HG03196 (cell line): ENCODE data around the gene RNASE8.
"Not testable (repeated sequence)": the region's sequence is repeated elsewhere in the genome, so short reads cannot be mapped to it uniquely, and the experiment has no call there.

Source experiments
- ATAC-seq: cut with Tn5 transposase; IDR thresholded peaks from one replicate; pipeline ENCODE4 v1.9.1; 2021; ENCODE audit not compliant: unreplicated experiment

The RNASE8 gene

DNA sequence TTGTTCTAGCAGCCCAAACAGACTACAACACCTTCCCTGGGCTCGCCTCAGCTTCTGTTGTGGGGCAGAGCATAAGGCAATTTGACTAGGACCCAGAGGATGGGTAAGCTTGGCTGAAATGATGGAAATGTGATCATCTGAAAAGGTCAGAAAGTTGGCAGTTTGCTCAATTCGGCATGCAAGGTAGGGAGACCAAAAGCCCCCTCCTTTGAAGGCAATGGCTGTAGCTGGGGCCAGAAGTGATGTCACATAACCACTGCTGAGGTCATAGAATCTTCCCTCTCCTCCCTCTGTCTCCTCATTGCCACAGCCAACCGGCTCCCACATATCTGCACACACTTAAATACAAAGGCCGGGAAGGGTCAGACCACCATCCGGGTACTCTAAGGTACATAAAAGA lies 27.7 kb upstream of the RNASE8 start, which contains the start of gene TPPP2:
Gene TPPP2, plus strand, starts transcription at position 301 of the 400 bp plus-strand sequence. CDS start 365 bp downstream, outside the sequence.
- ATAC-seq = no peak

DNA sequence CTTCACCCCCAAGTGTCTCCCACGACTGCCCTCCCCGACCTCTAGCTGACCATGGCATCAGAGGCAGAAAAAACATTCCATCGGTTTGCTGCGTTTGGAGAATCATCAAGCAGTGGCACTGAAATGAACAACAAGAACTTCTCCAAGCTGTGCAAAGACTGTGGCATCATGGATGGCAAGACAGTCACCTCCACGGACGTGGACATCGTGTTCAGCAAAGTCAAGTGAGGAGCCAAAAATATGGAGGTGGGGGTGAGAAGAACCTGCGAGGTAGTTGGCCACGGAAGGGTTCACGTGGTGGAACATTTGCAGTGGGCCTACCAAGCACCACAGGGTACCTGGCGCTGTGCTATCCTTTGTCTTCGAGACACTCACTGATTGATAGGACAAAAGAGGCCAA lies 27.1 kb upstream of the RNASE8 start:
- ATAC-seq = no peak

DNA sequence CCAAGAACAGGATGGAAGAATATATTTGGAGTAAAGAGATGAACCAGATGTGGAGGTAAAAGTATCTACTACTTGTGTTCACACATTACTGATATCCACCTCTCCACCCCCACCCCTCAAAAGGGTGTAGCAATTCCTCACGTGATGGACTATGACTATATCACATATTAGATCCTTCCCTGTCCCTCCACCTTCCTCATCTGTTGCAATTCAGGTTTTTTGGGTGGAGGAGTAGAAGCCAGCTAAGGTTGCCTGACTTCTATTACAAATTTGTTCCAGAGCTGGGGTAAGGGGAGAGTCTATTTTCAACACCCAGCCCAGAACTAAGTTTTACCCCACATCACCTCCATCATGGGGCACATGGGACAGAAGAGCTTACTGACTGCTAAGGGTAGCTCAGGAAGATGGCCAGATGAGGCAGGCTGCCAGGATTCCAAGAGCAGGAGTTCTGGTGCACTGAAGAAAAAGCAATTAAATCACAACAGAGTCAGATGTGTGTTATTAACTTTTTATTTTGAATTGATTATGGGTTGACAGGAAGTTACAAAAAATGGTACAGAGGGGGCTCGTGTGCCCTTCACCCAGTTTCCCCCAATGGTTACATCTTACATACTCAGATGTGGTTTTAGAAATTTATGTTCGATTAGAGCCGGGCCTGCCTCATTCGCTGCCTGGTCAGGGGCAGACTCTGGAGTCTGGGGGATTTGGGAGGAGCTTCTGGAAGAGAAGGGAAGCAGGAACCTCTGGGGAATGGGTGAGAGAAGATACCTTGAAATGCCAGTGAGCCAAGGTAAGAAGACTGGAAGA lies 25.1 kb upstream of the RNASE8 start:
- ATAC-seq = no peak

DNA sequence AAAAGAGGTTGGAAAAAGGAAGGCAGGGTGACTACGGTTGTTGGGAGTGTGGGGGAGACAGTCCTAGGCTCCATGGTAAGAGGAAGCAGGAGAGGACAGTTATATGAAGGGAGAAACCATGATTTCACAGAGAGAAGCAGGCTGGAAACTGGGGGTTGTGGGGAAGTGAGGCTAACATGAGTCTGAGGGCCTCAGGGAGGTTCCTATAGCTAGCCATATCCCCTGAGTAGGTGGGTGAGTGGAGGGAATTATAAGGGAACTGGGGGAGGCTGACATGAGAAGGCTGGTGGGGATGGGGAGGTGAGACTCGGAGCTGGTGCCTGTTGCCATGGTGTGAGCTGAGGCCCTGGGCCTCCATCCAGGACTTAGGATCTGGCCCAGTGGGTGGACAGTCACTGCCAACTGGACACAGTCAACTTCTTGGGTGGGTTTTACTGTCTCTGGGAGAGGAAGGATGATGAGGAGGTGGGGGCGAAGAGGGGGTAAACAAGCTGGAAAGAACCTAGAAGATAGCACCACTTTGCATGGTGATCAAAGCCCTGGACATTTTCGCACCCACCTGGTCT lies 24.4 kb upstream of the RNASE8 start:
- ATAC-seq = no peak

DNA sequence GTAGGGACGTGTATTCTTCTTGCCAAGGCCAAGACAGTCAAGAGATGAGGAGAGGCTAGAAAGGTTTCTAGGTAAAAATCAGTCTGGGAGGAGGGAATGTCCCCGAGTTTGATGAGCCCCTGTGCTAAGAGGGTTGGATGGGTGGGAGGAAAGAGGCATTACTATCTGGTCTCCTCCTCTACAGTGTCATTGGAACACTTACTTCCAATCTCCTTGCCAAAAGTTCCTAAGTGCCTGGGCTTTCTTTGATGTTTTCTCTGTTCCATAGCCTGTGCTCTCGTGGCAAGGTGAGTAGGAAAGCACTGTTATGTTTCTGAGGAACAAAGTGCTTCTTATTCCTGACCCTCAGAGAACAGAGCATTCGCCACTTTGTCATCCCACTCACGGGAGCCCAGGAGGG lies 22.9 kb upstream of the RNASE8 start, which contains the start of gene RNASE13:
Gene RNASE13, minus strand, starts transcription at position 101 of the 400 bp plus-strand sequence. CDS start 519 bp downstream, outside the sequence.
- ATAC-seq = no peak

DNA sequence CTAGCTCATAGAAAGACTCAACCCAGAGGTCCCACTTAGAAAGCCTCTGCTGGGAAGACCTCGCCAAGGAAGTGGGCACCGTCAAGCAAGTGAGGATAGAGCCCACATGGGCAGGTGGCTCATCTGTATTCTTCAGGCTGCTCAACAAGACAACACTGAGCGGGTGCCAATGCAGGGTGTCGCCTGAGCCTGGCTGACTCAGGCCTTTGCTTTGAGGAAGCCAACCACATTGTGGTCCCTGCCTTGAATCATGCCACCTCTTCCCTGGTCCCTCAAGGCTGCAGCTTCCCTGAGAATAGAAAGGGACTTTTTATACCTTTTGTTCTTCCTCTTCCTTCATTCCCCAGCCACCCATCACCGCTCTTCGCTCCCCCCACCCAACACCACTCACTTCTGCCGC lies 20.9 kb upstream of the RNASE8 start:
- no peak for ATAC-seq

DNA sequence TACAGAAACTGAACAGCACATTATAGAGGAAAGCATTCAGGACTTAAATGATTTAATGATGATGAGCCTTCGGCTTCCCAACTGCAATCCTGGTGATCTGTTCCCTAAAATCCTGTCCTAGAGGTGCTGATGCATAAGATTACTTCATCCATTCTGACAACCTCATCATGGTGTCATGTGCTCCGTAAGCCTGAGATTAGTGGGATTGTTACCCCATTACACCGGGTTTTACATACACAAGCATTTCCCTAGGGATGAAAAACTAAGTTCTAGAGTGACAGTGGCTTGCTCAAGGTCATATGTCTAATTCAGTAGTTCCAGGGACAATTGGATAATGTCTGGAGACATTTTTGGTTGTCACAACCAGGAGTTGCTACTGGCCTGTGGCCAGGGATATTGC lies 20.5 kb upstream of the RNASE8 start:
- ATAC-seq = no peak

DNA sequence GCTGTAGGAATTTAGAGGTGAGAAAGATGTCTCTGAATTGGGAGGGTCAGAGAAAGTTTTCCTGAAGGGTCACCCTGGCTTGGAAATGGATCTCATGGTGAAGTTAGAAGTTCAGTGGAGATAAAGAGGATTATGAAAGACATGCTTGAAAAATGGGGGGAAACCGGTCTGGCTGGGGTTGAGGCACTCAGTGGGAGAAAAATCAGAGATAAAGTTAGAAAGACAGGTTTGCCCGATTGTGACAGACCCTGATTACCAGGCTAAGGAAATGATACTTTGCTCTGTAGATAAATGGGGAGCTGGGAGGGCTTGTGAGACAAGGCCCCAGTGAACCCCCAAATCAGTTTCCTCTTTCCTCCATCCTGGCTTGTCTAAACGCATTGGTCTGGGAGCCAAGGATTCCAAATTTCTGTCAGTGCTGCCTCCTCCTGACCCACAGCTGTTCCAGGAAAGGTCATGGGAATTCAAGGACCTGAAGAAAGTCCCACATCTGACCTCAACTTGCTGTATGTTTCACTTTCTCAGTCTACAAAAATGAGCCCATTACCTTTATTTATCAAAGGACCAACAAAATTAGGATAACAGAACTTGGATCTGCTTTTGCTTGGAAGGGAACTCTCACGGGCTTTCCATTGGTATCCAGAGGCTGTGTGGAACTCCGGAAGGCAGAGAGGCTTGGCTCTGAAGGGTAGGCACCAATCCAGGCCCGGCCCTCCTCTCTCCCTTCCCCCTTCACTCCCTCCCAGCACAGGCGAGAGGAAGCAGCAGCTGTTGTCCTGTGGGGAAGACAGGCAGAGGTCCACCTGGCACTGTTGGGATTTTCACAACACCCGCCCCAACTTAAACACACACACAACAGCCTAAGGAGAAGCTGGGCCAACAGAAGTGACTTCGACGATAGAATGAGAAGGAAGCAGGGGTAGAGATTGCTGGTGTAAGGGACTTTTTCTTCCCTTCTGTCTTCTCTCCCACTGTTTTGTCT lies 18.9 kb upstream of the RNASE8 start:
- no peak for ATAC-seq

DNA sequence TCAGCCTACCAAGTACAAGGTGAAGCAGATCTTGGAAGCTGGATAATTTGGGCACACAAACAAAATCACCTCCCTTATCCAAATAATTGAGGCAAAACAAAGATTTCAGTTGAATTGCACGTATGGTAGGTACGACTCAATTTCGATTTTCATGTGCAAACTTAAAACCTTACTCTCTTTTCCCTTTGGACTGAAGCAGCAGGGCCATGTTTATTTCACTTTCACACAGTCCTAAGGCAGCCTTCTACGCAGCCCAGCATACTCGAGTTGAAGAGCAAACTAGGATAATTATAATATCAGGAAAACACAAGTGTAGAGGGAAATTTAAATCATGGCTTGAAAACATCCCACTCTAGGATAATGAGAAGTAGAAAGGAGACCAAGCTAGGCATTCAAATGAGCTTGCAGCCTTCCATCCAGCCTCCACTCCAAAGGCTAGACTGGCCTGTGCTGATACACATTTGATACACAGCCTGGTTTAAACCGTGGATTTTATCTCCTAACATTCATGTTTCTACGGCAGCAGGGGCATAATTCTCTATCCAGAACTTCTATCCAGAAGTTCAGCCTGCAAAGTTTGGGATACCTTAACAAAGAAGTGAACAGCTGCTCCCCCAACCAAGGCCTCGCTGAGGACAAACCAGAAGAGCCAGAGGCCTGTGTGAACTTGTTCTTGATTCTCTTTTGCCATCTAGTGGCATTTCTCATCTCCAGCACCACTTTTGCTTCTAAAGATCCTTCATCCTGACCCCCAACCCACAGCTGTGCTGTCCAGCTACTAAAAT lies 17.8 kb upstream of the RNASE8 start:
- ATAC-seq = no peak

DNA sequence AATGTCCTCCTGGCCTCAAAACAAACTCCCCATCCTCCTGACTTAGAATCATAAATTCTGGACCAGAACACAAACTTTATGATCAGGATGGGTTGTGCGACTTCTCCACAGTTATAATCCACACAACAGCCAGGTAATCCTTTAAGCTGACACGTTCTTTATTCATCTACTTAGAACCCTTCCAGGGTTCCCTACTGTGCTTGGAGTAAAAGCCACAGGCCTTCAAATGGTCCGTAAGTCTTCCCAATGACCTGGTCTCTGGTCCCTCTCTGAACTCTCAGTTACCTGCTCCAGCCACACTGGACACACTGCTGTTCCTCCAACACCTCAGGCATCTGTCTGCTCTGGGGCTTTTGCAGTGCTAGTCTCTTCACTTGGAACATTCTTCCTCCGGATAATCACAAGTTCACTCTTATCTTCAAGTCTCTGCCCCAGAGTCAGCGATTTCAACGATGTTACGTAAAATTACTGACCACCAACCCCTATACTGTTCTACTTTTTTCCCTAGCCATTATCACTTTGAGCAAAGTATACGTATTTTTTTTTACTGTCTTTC lies 17.2 kb upstream of the RNASE8 start:
- no peak for ATAC-seq

DNA sequence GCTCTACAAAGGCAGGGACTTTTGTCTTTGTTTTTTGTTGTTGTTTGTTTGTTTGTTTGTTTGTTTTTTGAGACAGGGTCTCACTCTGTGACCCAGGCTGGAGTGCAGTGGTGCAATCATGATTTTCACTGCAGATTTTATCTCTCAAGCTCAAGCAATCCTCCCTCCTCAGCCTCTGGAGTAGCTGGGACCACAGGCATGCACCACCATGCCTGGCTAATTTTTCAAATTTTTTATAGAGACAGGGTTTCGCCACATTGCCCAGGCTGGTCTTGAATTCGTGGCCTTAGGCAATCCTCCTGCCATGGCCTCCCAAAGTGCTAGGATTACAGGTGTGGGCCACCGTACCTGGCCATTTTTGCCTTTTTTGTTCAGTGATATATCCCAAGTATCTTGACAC lies 16.7 kb upstream of the RNASE8 start:
- ATAC-seq = not testable (repeated sequence)

DNA sequence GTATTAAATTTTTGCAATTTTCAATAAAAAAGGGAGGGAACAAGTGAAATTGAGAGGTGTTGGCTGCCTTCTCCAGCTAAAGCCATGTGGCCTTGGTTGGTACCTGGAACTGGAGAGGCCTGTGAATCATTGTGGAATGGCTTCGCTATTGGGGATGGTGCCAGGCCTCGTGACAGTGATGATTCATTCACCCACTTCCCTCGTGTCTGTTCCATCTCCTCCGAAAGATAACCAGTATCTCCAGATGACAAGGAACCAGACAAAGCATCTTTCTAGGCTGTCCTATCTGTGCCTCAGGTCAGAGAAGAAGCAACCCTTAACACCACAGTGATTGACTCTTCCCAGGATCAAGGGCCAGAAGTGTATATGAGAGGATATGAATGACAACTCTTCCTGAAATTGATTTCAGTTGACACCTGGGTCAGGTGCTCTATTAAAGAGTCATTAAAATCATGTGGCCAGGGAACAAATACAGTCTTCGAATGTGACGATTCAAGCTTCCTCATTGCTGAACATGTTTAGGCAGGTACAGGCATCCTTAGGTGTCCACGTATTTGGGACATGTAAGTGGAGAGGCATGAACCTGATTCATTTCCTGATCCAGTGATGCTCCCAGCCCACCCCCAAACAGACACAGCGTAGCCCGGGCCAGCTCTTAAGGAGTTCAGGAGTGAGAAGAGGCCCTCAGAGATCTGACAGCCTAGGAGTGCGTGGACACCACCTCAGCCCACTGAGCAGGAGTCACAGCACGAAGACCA lies 15.8 kb upstream of the RNASE8 start, which contains the start of gene RNASE7:
Gene RNASE7, plus strand, starts transcription at position 687 of the 758 bp plus-strand sequence. CDS start 631 bp downstream, outside the sequence.
- no peak for ATAC-seq

DNA sequence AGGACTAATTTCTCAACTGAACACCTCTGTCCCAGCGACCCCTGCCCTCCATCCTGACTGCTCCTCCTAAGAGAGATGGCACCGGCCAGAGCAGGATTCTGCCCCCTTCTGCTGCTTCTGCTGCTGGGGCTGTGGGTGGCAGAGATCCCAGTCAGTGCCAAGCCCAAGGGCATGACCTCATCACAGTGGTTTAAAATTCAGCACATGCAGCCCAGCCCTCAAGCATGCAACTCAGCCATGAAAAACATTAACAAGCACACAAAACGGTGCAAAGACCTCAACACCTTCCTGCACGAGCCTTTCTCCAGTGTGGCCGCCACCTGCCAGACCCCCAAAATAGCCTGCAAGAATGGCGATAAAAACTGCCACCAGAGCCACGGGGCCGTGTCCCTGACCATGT lies 14.7 kb upstream of the RNASE8 start:
- ATAC-seq = no peak

DNA sequence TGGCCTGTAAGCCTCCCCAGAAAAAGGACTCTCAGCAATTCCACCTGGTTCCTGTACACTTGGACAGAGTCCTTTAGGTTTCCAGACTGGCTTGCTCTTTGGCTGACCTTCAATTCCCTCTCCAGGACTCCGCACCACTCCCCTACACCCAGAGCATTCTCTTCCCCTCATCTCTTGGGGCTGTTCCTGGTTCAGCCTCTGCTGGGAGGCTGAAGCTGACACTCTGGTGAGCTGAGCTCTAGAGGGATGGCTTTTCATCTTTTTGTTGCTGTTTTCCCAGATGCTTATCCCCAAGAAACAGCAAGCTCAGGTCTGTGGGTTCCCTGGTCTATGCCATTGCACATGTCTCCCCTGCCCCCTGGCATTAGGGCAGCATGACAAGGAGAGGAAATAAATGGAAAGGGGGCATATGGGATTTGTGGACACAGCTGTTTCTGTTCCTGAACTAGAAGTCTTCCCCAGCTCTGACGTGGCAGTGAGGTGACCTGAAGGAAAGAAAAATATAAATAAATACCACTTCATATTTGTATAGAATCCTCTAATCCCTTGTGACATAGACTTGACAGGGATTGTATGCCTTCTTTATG lies 14.1 kb upstream of the RNASE8 start:
- no peak for ATAC-seq

DNA sequence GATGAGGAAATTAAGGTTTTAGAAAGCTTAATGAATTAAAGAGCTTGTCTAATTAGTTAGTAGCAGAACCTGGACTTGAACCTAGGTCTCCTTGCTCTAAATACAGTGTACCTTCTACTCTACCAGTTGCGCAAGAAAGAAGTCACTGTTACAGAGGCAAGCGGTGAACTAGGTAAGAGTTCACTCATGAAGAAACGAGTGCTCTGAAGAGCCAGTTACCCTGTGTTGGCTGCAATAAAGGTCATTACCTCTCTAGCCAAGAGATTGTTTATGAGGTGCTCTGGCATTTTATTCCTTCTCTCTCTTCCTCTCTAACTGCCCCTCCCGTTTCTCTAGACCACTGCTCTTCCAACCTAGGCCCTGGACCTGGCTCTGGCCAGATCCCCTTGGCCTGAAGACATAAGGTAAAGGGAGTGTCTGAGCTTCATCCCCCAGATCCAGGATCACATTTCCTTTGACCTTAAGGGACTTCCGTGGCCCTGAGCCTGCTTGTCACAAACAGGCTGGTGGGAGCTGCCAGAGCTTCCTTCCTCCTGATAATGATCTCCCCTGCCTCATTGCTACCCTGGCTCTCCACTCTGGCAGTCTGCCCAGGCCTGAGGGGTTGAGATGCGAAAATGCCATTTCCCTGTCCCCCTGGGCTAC lies 13.5 kb upstream of the RNASE8 start:
- ATAC-seq = no peak

DNA sequence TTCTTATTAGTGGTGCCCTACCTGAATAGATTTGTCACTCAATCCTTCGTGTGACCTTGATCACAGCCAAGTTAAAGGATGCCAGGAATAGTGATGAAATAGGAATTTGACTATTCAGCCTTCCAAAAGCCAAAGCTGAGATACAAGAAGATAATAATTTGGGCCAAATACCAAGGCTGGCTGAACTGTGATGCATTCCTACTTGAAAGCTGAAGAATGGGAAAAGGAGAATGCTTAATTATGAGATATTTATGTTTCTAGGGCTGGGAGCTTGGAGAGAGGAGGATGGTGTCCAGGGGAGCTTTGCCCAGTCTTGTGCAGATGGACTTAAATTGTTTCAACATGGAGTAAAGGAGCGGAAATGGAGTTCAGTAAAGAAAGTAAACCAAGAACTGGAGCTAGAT lies 10.2 kb upstream of the RNASE8 start:
- no peak for ATAC-seq

DNA sequence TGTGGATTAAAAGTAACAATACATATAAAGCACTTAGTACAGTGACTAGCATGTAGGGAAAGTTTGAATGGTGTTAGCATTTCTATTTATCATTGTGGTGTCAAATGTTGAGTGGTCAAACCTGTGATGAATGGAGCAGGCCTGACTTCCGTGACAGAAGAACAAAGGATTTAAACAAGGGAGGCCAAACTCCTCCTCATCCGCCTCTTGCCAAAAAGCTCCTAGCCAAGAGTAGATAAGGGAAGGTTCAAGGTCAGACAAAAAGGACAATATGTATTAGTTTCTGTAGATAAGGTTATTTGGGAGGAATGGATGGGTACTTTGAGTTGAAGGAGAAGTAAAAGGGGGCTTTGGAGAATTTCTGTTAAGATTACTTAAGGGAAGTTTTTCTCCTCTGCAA lies 9.0 kb upstream of the RNASE8 start:
- ATAC-seq = no peak

DNA sequence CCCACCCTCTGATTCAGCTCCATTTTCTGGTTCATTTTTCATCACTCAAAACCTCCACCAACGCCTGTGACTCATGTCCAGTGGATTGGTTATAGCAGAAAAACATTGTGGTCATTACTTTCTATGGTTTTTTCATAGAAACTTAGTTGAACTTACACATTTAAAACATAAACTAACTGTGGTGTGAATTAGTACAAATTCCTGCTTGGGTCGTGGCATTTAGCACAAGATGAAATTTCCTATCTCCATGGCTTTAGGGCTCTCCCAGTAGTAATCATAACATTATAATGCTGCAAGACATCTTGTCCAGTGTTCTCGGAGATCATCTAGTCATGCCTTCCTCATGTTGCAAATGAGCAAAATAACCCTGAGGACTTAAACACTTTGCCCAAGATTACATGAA lies 8.3 kb upstream of the RNASE8 start:
- no peak for ATAC-seq

DNA sequence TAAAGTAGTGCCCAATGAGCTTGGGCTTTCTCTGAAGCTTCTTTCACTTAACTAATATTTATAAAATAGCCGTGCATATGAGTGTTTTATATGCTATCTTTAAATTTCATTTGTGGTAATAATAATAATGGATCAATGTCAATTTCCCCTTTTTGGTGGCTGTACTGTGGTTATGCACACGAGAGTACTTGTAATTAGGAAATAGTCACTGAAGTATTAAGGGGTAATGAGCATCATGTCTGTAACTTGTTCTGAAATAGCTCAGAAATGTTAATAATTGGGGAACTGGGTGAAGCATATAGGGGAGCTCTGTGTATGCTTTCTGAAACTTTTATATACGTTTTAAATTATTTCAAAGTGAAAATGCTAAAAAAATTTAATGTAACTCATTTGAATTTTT lies 7.0 kb upstream of the RNASE8 start:
- no peak for ATAC-seq
